HEK293 (cell line): ENCODE results near the gene PTPRN2.

Experiments used
- BCL11A ChIP-seq: fragments of 450-650 bp; formaldehyde crosslinking; IDR thresholded peaks from 2 replicates; pipeline ENCODE4 v1.5.1; 2016; ENCODE audit warnings: low read depth, missing biosample characterization, missing genetic modification characterization
- CTCF ChIP-seq: fragments of 450-650 bp; formaldehyde crosslinking; IDR thresholded peaks from 2 replicates; pipeline ENCODE4 v1.5.1; 2016; ENCODE audit warnings: missing biosample characterization, missing genetic modification characterization
- PBX3 ChIP-seq: sonication (generic); formaldehyde crosslinking; IDR thresholded peaks from 2 replicates; pipeline ENCODE4 v1.8.1; 2022; ENCODE audit warnings: mild to moderate bottlenecking, moderate library complexity, missing genetic modification reagents
- TRIM28 ChIP-seq: IDR thresholded peaks from 2 replicates; pipeline ENCODE4 v1.6.1; 2011; ENCODE audit warnings: low read length, control low read depth, borderline replicate concordance
- ZNF121 ChIP-seq: fragments of 450-650 bp; formaldehyde crosslinking; IDR thresholded peaks from 2 replicates; pipeline ENCODE4 v1.5.1; 2016; ENCODE audit warnings: missing biosample characterization, missing genetic modification characterization
- ZNF138 ChIP-seq: fragments of 450-650 bp; formaldehyde crosslinking; IDR thresholded peaks from 2 replicates; pipeline ENCODE4 v1.5.1; 2016; ENCODE audit warnings: missing biosample characterization, missing genetic modification characterization, borderline replicate concordance
- ZNF211 ChIP-seq: fragments of 450-650 bp; formaldehyde crosslinking; IDR thresholded peaks from 2 replicates; pipeline ENCODE4 v1.5.1; 2016; ENCODE audit warnings: low read depth, missing biosample characterization, missing genetic modification characterization
- ZNF48 ChIP-seq: fragments of 450-650 bp; formaldehyde crosslinking; IDR thresholded peaks from 2 replicates; pipeline ENCODE4 v1.5.1; 2016; ENCODE audit warnings: missing biosample characterization, missing genetic modification characterization
- ZNF585B ChIP-seq: fragments of 450-650 bp; formaldehyde crosslinking; IDR thresholded peaks from 2 replicates; pipeline ENCODE4 v1.5.1; 2016; ENCODE audit warnings: missing biosample characterization, missing genetic modification characterization
- ZNF660 ChIP-seq: fragments of 450-650 bp; IDR thresholded peaks from 2 replicates; pipeline ENCODE4 v1.5.1; 2018; ENCODE audit warnings: missing biosample characterization, mild to moderate bottlenecking, missing genetic modification characterization
- ZNF692 ChIP-seq: fragments of 450-650 bp; formaldehyde crosslinking; IDR thresholded peaks from 2 replicates; pipeline ENCODE4 v1.5.1; 2016; ENCODE audit warnings: missing biosample characterization, missing genetic modification characterization
- ZNF707 ChIP-seq: fragments of 450-650 bp; formaldehyde crosslinking; IDR thresholded peaks from 2 replicates; pipeline ENCODE4 v1.5.1; 2016; ENCODE audit warnings: missing biosample characterization, missing genetic modification characterization
- ZXDB ChIP-seq: fragments of 450-650 bp; formaldehyde crosslinking; IDR thresholded peaks from 2 replicates; pipeline ENCODE4 v1.5.1; 2016; ENCODE audit warnings: missing biosample characterization, missing genetic modification characterization

- no peak for TF ChIP-seq ZNF121 (tag by site-specific recombination)
- no peak for TF ChIP-seq TRIM28
- no peak for TF ChIP-seq ZNF660 (tag by site-specific recombination)
- no peak for TF ChIP-seq ZNF707
- TF ChIP-seq ZNF585B (tag by site-specific recombination): no peak
- TF ChIP-seq ZNF692: no peak
- no peak for TF ChIP-seq ZNF138 (tag by site-specific recombination)
- TF ChIP-seq PBX3 (CRISPR knock-in tag): no peak
- TF ChIP-seq ZXDB: no peak
- no peak for TF ChIP-seq CTCF (tag by site-specific recombination)
- no peak for TF ChIP-seq ZNF48 (tag by site-specific recombination)
- TF ChIP-seq BCL11A (tag by site-specific recombination): no peak
- no peak for TF ChIP-seq ZNF211
Observed at GRCh38 chr7:157690058-157690832, 897.4 kb downstream of the PTPRN2 start.
